ENCODE measurements around the gene RAP1GAP2. TPM values are rescaled to one million over a fixed set of nuclear protein-coding genes. Genes with fewer than 3 reads are reported as not detected.

Gene RAP1GAP2
- total RNA-seq, 4 donors from 2014 or later = 0.85 to 2.4 (median 1.5) TPM

DNA sequence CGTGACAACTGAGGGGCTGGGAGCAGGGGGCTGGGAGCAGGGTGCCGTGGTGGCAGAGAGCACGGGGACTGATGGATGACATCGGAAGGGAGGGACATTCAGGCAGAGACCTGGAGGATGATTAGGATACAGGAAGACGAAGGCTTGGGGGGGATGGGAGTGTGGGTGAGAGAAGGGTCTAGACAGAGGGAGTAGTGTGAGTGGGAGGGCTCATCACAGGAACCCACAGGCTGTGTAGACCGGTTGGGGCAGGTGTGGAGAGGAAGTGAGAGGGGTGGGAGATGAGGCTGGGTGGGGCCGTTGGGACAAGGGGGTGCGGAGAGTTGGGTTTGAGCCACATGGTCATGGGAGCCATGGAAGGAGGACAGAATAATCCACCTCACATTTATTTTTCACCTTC, 83.8 kb downstream of the RAP1GAP2 start:
- ATAC-seq = no peak
- no peaks in the 10 kb centered on the region for H3K27me3 ChIP-seq
- H3K4me1 ChIP-seq = no peaks in the 10 kb centered on the region
- H3K4me3 ChIP-seq = no peak overlapping the region
- DNase-seq = no peak
- intact Hi-C loops (cut with DNase I; ENCODE audit: low total_unique reads) (no loop called here), in situ Hi-C loops (cut with MboI; ENCODE audit: low sequenced_read_pairs in 4 of 4) (no loop called here)
- no peak for TF ChIP-seq POLR2A (IDR thresholded peaks at IDR 0.05)
- TF ChIP-seq, protein P1, sequence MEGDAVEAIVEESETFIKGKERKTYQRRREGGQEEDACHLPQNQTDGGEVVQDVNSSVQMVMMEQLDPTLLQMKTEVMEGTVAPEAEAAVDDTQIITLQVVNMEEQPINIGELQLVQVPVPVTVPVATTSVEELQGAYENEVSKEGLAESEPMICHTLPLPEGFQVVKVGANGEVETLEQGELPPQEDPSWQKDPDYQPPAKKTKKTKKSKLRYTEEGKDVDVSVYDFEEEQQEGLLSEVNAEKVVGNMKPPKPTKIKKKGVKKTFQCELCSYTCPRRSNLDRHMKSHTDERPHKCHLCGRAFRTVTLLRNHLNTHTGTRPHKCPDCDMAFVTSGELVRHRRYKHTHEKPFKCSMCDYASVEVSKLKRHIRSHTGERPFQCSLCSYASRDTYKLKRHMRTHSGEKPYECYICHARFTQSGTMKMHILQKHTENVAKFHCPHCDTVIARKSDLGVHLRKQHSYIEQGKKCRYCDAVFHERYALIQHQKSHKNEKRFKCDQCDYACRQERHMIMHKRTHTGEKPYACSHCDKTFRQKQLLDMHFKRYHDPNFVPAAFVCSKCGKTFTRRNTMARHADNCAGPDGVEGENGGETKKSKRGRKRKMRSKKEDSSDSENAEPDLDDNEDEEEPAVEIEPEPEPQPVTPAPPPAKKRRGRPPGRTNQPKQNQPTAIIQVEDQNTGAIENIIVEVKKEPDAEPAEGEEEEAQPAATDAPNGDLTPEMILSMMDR (IDR thresholded peaks at IDR 0.05 in 4 of 5, conservative IDR thresholded peaks at IDR 0.05 in 1 of 5) = no peak
- no peaks in the 10 kb centered on the region for H3K9me3 ChIP-seq
- no peak overlapping the region for H3K27ac ChIP-seq
- no peaks in the 10 kb centered on the region for H3K36me3 ChIP-seq

DNA sequence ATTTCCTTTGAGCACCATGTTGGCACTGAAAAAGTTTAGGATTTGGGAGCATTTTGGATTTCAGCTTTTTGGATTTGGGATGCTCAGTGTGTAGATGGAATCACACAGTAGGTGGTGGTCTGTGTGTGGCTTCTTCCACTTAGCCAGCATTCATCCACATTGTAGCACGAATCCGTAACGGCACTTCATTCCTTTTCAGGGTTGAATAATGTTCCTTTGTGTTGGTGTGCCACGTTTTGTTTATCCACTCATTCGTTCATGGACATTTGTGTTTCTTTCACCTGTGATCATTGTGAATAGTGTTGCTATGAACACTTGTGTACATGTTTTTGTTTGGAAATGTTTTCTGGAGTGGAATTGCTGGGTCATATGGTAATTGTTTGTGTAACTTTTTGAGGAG, 85.1 kb downstream of the RAP1GAP2 start:
- Histone ChIP-seq H3K9me3 (no peaks in the 10 kb centered on the region), H3K4me3 (no peak overlapping the region), H3K27ac (no peak overlapping the region), H3K4me1 (no peaks in the 10 kb centered on the region), H3K36me3 (no peaks in the 10 kb centered on the region), H3K27me3 (no peaks in the 10 kb centered on the region)
- in situ Hi-C loops (cut with MboI; ENCODE audit: low sequenced_read_pairs in 4 of 4) = no loop called here
- no peak for DNase-seq
- TF ChIP-seq, protein P1 (IDR thresholded peaks at IDR 0.05 in 4 of 5, conservative IDR thresholded peaks at IDR 0.05 in 1 of 5) = no peak
- TF ChIP-seq POLR2A (IDR thresholded peaks at IDR 0.05) = no peak
- intact Hi-C loops (cut with DNase I; ENCODE audit: low total_unique reads) = no loop called here
- no peak for ATAC-seq

DNA sequence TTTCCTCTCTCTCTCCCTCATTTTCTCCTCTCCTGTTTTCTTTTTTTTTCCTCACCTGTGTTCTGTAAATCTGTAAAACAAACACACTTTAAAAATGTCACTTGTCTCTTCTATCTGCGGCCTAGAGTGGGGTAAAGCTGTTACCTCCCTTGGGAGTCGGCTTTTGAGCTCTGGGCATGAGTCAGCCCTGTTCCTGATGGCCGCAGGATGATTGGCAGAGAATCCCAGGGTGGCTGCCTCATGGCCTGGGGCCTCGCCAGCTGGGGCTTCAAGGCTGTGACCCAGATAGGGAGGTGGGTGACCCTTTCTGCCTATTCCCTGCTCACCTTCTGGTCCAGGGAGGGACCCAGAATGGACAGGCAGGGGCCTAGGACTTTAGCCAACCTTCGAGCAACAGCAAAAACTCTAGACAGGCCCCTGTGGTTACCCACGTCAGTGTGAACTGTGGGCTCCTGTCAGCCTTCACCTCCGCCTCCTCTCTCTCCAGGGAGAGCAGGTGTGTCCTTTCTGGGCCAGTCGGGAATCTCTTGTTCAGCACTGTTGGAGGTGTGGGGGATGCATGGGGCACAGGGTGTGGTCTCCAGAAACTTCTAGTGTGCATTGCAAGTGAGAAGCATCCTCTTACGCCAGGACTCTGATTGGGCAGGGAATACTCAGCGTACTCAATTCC, 87.4 kb downstream of the RAP1GAP2 start:
- ATAC-seq = no peak
- no peaks in the 10 kb centered on the region for H3K9me3 ChIP-seq
- H3K4me1 ChIP-seq = no peaks in the 10 kb centered on the region
- H3K27me3 ChIP-seq = no peaks in the 10 kb centered on the region
- no peak for TF ChIP-seq POLR2A (IDR thresholded peaks at IDR 0.05)
- TF ChIP-seq, protein P1 (IDR thresholded peaks at IDR 0.05 in 4 of 5, conservative IDR thresholded peaks at IDR 0.05 in 1 of 5) = no peak
- intact Hi-C loops (cut with DNase I; ENCODE audit: low total_unique reads) = no loop called here
- H3K4me3 ChIP-seq = no peak overlapping the region
- in situ Hi-C loops (cut with MboI; ENCODE audit: low sequenced_read_pairs in 4 of 4) = no loop called here
- no peak for DNase-seq
- H3K36me3 ChIP-seq = no peaks in the 10 kb centered on the region
- H3K27ac ChIP-seq = no peak overlapping the region

DNA sequence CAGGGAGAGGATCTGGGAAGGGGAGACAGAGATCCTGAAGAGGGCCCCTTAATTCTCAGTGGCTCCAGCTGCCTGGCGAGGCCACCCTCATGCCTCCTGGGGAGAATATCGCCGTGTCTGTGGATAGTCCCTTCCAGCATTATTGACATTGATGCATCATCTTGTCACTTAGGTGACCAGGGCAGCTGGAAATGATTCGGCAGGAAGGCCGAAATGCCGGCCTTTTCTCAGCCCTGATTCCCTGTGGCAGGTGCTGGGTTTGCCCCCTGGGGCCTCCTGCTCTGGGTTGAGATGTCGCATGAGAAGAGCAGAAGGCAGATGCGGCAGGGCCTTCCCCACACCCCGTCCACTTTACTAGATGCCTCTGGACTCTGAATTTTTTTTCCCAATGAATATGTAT, 89.5 kb downstream of the RAP1GAP2 start:
- ATAC-seq (no peak), DNase-seq (no peak)
- in situ Hi-C loops (cut with MboI; ENCODE audit: low sequenced_read_pairs in 4 of 4) (no loop called here), intact Hi-C loops (cut with DNase I; ENCODE audit: low total_unique reads) (no loop called here)
- H3K4me1 ChIP-seq = no peaks in the 10 kb centered on the region
- H3K9me3 ChIP-seq = no peaks in the 10 kb centered on the region
- TF ChIP-seq POLR2A (IDR thresholded peaks at IDR 0.05) = no peak
- TF ChIP-seq, protein P1 (IDR thresholded peaks at IDR 0.05 in 4 of 5, conservative IDR thresholded peaks at IDR 0.05 in 1 of 5) = no peak
- H3K4me3 ChIP-seq = no peak overlapping the region
- no peaks in the 10 kb centered on the region for H3K36me3 ChIP-seq
- H3K27me3 ChIP-seq = no peaks in the 10 kb centered on the region
- no peak overlapping the region for H3K27ac ChIP-seq

DNA sequence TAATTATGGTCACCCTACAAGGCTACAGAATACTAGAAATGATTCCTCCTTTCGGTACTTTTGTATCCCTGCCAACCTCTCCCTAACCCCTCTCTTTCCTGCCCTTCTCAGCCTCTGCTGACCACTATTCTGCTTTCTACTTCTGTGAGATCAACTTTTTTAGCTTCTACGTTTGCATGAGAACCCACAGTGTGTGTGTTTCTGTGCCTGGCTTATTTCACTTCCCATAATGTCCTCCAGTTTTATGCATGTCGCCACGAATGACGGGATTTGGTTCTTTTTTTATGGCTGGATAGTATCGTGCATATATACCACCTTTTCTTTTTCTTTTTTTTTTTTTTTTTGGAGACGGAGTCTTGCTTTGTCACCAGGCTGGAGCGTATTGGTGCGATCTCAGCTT, 92.1 kb downstream of the RAP1GAP2 start:
- Histone ChIP-seq H3K27me3 (no peaks in the 10 kb centered on the region), H3K36me3 (no peaks in the 10 kb centered on the region), H3K4me3 (no peak overlapping the region), H3K27ac (no peak overlapping the region), H3K9me3 (no peaks in the 10 kb centered on the region), H3K4me1 (no peaks in the 10 kb centered on the region)
- no peak for TF ChIP-seq POLR2A (IDR thresholded peaks at IDR 0.05)
- TF ChIP-seq, protein P1 (IDR thresholded peaks at IDR 0.05 in 4 of 5, conservative IDR thresholded peaks at IDR 0.05 in 1 of 5) = no peak
- in situ Hi-C loops (cut with MboI; ENCODE audit: low sequenced_read_pairs in 4 of 4) (no loop called here), intact Hi-C loops (cut with DNase I; ENCODE audit: low total_unique reads) (no loop called here)
- ATAC-seq (no peak), DNase-seq (no peak)

Data from gastrocnemius medialis (tissue), 4 donors.